MM.1S (cell line): ENCODE data around the gene MAD1L1.

ENCODE experiments used
- DNase-seq: peaks from one replicate; pipeline ENCODE4 v3.0.0-alpha.2; 2015
- H2AFZ ChIP-seq: fragments of 300-600 bp; sonication (generic); 2 replicates; pipeline ENCODE4 v1.6.0; 2016; ENCODE audit warnings: antibody characterized with exemption, low read length
- H3F3A ChIP-seq: fragments of 300-600 bp; sonication (generic); 2 replicates; pipeline ENCODE4 v1.6.1; 2016; ENCODE audit warnings: mild to moderate bottlenecking, antibody characterized with exemption, low read length, moderate library complexity, mixed read lengths; ENCODE audit not compliant: insufficient read depth
- H3K27ac ChIP-seq: fragments of 300-600 bp; sonication (generic); 2 replicates; pipeline ENCODE4 v1.5.1; 2016; ENCODE audit warnings: mild to moderate bottlenecking, low read length
- H3K27me3 ChIP-seq: fragments of 300-600 bp; sonication (generic); replicated peaks from 2 replicates; pipeline ENCODE4 v1.6.0; 2016; ENCODE audit warnings: low read length; ENCODE audit not compliant: insufficient read depth
- H3K36me3 ChIP-seq: fragments of 300-600 bp; sonication (generic); replicated peaks from 2 replicates; pipeline ENCODE4 v1.6.1; 2016; ENCODE audit warnings: mild to moderate bottlenecking, low read length, mixed read lengths; ENCODE audit not compliant: insufficient read depth
- H3K4me1 ChIP-seq: fragments of 300-600 bp; sonication (generic); 2 replicates; pipeline ENCODE4 v1.6.1; 2016; ENCODE audit warnings: low read length, mixed read lengths
- H3K4me2 ChIP-seq: fragments of 300-600 bp; sonication (generic); 2 replicates; pipeline ENCODE4 v1.6.0; 2016; ENCODE audit warnings: low read depth, low read length
- H3K4me3 ChIP-seq: fragments of 300-600 bp; sonication (generic); 2 replicates; pipeline ENCODE4 v1.5.1; 2016; ENCODE audit warnings: low read length, mixed read lengths
- H3K79me2 ChIP-seq: fragments of 300-600 bp; sonication (generic); 2 replicates; pipeline ENCODE4 v1.6.1; 2016; ENCODE audit warnings: mixed run types, low read length, mixed read lengths
- H3K9ac ChIP-seq: fragments of 300-600 bp; sonication (generic); 2 replicates; pipeline ENCODE4 v1.6.1; 2016; ENCODE audit warnings: low read length, mixed read lengths
- H3K9me2 ChIP-seq: fragments of 300-600 bp; sonication (generic); replicated peaks from 2 replicates; pipeline ENCODE4 v1.6.1; 2016; ENCODE audit warnings: mild to moderate bottlenecking, low read length, mixed read lengths; ENCODE audit not compliant: insufficient read depth
- H3K9me3 ChIP-seq: fragments of 300-600 bp; sonication (generic); replicated peaks from 2 replicates; pipeline ENCODE4 v1.6.1; 2016; ENCODE audit warnings: mild to moderate bottlenecking, low read length, mixed read lengths; ENCODE audit not compliant: insufficient read depth
- H4K20me1 ChIP-seq: fragments of 300-600 bp; sonication (generic); 2 replicates; pipeline ENCODE4 v1.6.1; 2016; ENCODE audit warnings: mild to moderate bottlenecking, low read length, moderate library complexity, mixed read lengths; ENCODE audit not compliant: insufficient read depth
- CTCF ChIP-seq: fragments of 300-600 bp; sonication (generic); IDR thresholded peaks from 2 replicates; pipeline ENCODE4 v1.5.1; 2016; ENCODE audit warnings: antibody characterized with exemption, low read length, mixed read lengths
- EZH2 ChIP-seq: fragments of 300-600 bp; sonication (generic); optimal IDR thresholded peaks from 2 replicates; pipeline ENCODE3; 2017; ENCODE audit warnings: low read depth, mild to moderate bottlenecking, antibody characterized with exemption, low read length, mixed read lengths
- EZH2phosphoT487 ChIP-seq: fragments of 300-600 bp; sonication (generic); IDR thresholded peaks from 2 replicates; pipeline ENCODE4 v1.6.1; 2018; ENCODE audit warnings: antibody characterized with exemption, low read length

Gene MAD1L1

GRCh38 chr7:1914743-1915142 lies 318.0 kb downstream of the MAD1L1 start:
- no peaks in the 10 kb centered on the region for H3K4me1 ChIP-seq
- H3K9ac ChIP-seq = no peak overlapping the region
- H3K79me2 ChIP-seq = no peaks in the 10 kb centered on the region
- no peaks in the 10 kb centered on the region for H3K9me3 ChIP-seq
- TF ChIP-seq EZH2phosphoT487 (no peak), CTCF (no peak), EZH2 (no peak)
- H3K27me3 ChIP-seq = no peaks in the 10 kb centered on the region
- no peaks in the 10 kb centered on the region for H3K36me3 ChIP-seq
- H4K20me1 ChIP-seq = no peaks in the 10 kb centered on the region
- H3K9me2 ChIP-seq = no peaks in the 10 kb centered on the region
- no peak overlapping the region for H2AFZ ChIP-seq
- H3K4me2 ChIP-seq = no peak overlapping the region
- no peaks in the 10 kb centered on the region for H3F3A ChIP-seq
- DNase-seq = no peak
- no peak overlapping the region for H3K27ac ChIP-seq
- H3K4me3 ChIP-seq = no peak overlapping the region

GRCh38 chr7:1914321-1914720 lies 318.4 kb downstream of the MAD1L1 start:
- Histone ChIP-seq H4K20me1 (no peaks in the 10 kb centered on the region), H3K4me2 (no peak overlapping the region), H3K9ac (no peak overlapping the region), H3K9me2 (no peaks in the 10 kb centered on the region), H3K9me3 (no peaks in the 10 kb centered on the region), H3K4me3 (no peak overlapping the region), H3K27me3 (no peaks in the 10 kb centered on the region), H3K4me1 (no peaks in the 10 kb centered on the region), H3F3A (no peaks in the 10 kb centered on the region), H3K27ac (no peak overlapping the region), H3K79me2 (no peaks in the 10 kb centered on the region), H3K36me3 (no peaks in the 10 kb centered on the region), H2AFZ (no peak overlapping the region)
- no peak for DNase-seq
- TF ChIP-seq CTCF (no peak), EZH2 (no peak), EZH2phosphoT487 (no peak)

GRCh38 chr7:1913466-1914282 lies 319.1 kb downstream of the MAD1L1 start:
- H3K9ac ChIP-seq = no peak overlapping the region
- no peaks in the 10 kb centered on the region for H4K20me1 ChIP-seq

More at GRCh38 chr7:1913466-1914282, 319.1 kb downstream of the MAD1L1 start:
- TF ChIP-seq CTCF = no peak
- no peak for TF ChIP-seq EZH2phosphoT487
- no peak for TF ChIP-seq EZH2
- H3K79me2 ChIP-seq = no peaks in the 10 kb centered on the region
- H3K36me3 ChIP-seq = no peaks in the 10 kb centered on the region
- no peaks in the 10 kb centered on the region for H3K4me1 ChIP-seq
- no peak overlapping the region for H3K4me3 ChIP-seq
- no peaks in the 10 kb centered on the region for H3K9me3 ChIP-seq
- DNase-seq = no peak
- no peak overlapping the region for H3K27ac ChIP-seq
- H3K27me3 ChIP-seq = no peaks in the 10 kb centered on the region
- H3F3A ChIP-seq = no peaks in the 10 kb centered on the region
- H2AFZ ChIP-seq = no peak overlapping the region
- no peak overlapping the region for H3K4me2 ChIP-seq
- no peaks in the 10 kb centered on the region for H3K9me2 ChIP-seq
